Transverse colon (tissue), 4 donors: ENCODE data around the gene ANKRD36C. TPM values are rescaled to one million over a fixed set of nuclear protein-coding genes. Genes with fewer than 3 reads are reported as not detected.
"Not testable (repeated sequence)": the region's sequence is repeated elsewhere in the genome, so short reads cannot be mapped to it uniquely, and the experiment has no call there.

Source experiments
- DNase-seq: peaks from one replicate; pipeline ENCODE4 v3.0.0-alpha.2; 2019
- H3K27ac ChIP-seq, 4 donors: fragments of 200-600 bp; sonication (generic); 2 replicates each; pipeline ENCODE4 v1.5.1; 2016 to 2018; ENCODE audit warnings: inconsistent platforms in 4 of 4
- H3K27me3 ChIP-seq: fragments of 200-600 bp; sonication (generic); 2 replicates; pipeline ENCODE4 v1.5.1; 2017; ENCODE audit warnings: inconsistent platforms
- H3K36me3 ChIP-seq, 4 donors: fragments of 200-600 bp; sonication (generic); 2 replicates each; pipeline ENCODE4 v1.5.1; 2017 to 2019; ENCODE audit warnings: inconsistent platforms in 4 of 4
- H3K4me1 ChIP-seq, 4 donors: fragments of 200-600 bp; sonication (generic); 2 replicates each; pipeline ENCODE4 v1.5.1; 2017 to 2020; ENCODE audit warnings: inconsistent platforms in 4 of 4
- H3K4me3 ChIP-seq, 4 donors: fragments of 200-600 bp; sonication (generic); 1 replicate in 1 of 4; 2 replicates in 3 of 4; pipeline versions ENCODE4 v1.5.1 to v1.6.1; 2017 to 2019; ENCODE audit warnings: inconsistent platforms in 4 of 4
- H3K9me3 ChIP-seq, 2 donors: fragments of 200-600 bp; sonication (generic); 2 replicates each; pipeline ENCODE4 v1.5.1; 2017 to 2019; ENCODE audit warnings: inconsistent platforms in 2 of 2
- POLR2A ChIP-seq: fragments of 450-650 bp; IDR thresholded peaks from one replicate; pipeline ENCODE4 v1.6.1; 2016; ENCODE audit warnings: antibody characterized with exemption, mild to moderate bottlenecking, moderate library complexity
- POLR2AphosphoS5 ChIP-seq, 3 donors: sonication (generic); formaldehyde crosslinking; IDR thresholded peaks; one replicate each; pipeline ENCODE4 v1.6.1; 2016; ENCODE audit warnings: antibody characterized with exemption in 3 of 3
- WGBS, 2 donors: methylation state at CpG; one replicate each; pipeline ENCODE4 v1.1.5; 2018; ENCODE audit warnings: low coverage in 1 of 2; 5-methylcytosine and 5-hydroxymethylcytosine counted together
- in situ Hi-C, 4 donors: fragments of 200-750 bp; cut with MboI; loops; one replicate each; pipeline versions ENCODE4 v1.15.0 to v1.15.1; 2017; ENCODE audit warnings: low sequenced_read_pairs in 3 of 4, low pct_ligation_motif_present in 1 of 4, low pct_unique_long_range_greater_than_20kb in 1 of 4
- intact Hi-C: fragments of 100-400 bp; cut with DNase I; formaldehyde crosslinking; loops from one replicate; pipeline ENCODE4 v1.15.1; 2023; ENCODE audit warnings: low total_unique reads
- total RNA-seq, 4 donors: library from RNA; depleted of rRNA; stranded (reverse); fragments of >200 nt; gene quantifications; one replicate each; pipeline ENCODE4 v1.1.0, GENCODE V29; 2016
- TF ChIP-seq, protein P1 (sequence below), 5 experiments: fragments of 200-600 bp in 3 of 5; fragments of 450-650 bp in 2 of 5; sonication (generic) in 3 of 5; IDR thresholded peaks; 1 replicate in 2 of 5; 2 replicates in 3 of 5; pipeline ENCODE4 v1.5.1; 2016 to 2017; ENCODE audit warnings: antibody characterized with exemption in 5 of 5, inconsistent platforms in 3 of 5, mild to moderate bottlenecking in 2 of 5, moderate library complexity in 1 of 5

The ANKRD36C gene
- total RNA-seq, 4 donors from 2014 or later, result 38.6 to 81.2 (median 60.0) TPM

DNA sequence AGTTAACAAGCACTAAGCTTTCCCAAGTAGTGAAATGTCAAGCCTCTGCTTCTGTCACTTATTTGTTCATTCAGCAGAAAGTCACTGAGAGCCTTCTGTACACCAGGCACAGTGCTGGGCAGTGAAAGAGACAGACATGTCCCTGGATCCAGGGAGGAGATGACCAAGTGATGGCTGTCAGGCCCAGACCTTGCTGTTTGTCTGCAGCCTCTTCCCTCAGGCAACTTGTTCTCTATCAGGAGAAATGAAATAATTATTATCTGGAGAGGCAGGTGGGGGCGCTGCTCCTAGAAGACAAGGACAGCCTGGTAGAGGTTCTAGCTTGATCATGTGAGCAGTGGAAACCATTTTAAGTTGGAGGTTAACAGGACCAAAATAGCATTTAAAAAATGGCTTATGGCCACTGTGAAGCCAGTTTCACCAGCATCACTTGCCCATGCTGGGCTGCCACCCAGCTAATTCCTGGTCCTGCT, 21.2 kb upstream of the ANKRD36C start:
- in situ Hi-C loops, result loop anchor here (25.0 kb wide), 4 partner anchors 99 to 499 kb away; partner anchors contain the start of genes ADRA2B (in 3 of the 4), CIAO1 (in 1 of the 4), NEURL3 (in 1 of the 4) and TMEM127 (in 1 of the 4)
- H3K4me3 ChIP-seq, H3K36me3 ChIP-seq, DNase-seq, H3K4me1 ChIP-seq, intact Hi-C loops, H3K27me3 ChIP-seq, H3K27ac ChIP-seq, H3K9me3 ChIP-seq: not testable (repeated sequence)
- WGBS, 2 donors, result 89% methylated on average over 1 of the region's 1 CpG; no CpG with 5 or more reads in 1 of the 2 donors

DNA sequence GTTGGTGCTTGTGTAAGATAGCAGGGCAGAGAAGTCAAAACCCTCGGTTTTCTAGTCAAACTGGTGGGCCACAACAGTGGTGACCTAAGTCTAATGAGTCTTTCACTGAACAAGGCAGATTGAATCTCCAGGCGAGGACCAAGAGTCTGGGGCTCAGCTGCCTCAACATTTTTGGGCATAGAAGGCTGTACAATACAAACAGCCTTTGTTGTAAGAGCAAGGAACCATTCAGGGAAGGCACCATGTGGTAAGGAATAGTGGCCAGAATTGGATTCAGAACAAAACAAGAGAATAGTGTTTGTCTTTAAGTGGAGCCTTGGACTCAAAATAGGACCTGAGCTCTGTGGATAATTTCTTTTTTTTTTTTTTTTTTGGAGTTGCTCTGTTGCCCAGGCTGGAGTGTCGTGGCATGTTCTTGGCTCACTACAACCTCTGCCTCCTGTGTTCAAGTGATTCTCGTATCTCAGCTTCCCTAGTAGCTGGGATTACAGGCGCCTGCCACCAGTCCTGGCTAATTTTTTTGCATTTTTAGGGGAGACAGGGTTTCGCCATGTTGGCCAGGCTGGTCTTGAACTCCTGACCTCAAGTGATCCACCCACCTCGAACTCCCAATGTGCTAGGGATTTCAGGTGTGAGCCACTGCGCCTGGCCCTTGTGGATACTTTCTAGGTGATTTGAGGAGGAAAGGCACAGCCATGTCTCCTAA, 20.6 kb upstream of the ANKRD36C start:
- in situ Hi-C loops, result loop anchor here (25.0 kb wide), 4 partner anchors 100 to 500 kb away; partner anchors contain the start of genes ADRA2B (in 3 of the 4), CIAO1 (in 1 of the 4), NEURL3 (in 1 of the 4) and TMEM127 (in 1 of the 4)
- intact Hi-C loops, result not testable (repeated sequence)
- WGBS, 2 donors, result 85% methylated on average over 8 of the region's 8 CpGs; no CpG with 5 or more reads in 1 of the 2 donors

DNA sequence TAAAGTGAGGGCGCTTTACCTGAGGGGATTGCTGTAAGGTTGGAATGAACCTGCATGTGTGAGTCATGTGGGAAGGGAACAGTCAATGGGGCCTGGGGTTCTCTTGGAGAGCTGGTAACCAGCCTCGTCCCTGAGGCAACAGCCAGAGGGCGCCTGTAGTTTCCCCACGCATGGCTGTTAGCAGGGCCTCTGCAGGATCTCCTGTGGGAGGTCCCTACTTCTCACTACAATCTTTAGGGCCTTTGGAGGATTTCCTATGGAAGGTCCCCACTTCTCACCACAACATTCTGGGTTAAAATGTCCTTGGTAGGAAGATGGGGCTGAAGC, 19.5 kb upstream of the ANKRD36C start:
- WGBS, 2 donors, result 6% methylated on average over 3 of the region's 4 CpGs; no CpG with 5 or more reads in 1 of the 2 donors

More for the DNA sequence above, 20.6 kb upstream of the ANKRD36C start:
- not testable (repeated sequence) for H3K27me3 ChIP-seq, H3K4me1 ChIP-seq, DNase-seq, H3K4me3 ChIP-seq, H3K9me3 ChIP-seq, H3K36me3 ChIP-seq, H3K27ac ChIP-seq

DNA sequence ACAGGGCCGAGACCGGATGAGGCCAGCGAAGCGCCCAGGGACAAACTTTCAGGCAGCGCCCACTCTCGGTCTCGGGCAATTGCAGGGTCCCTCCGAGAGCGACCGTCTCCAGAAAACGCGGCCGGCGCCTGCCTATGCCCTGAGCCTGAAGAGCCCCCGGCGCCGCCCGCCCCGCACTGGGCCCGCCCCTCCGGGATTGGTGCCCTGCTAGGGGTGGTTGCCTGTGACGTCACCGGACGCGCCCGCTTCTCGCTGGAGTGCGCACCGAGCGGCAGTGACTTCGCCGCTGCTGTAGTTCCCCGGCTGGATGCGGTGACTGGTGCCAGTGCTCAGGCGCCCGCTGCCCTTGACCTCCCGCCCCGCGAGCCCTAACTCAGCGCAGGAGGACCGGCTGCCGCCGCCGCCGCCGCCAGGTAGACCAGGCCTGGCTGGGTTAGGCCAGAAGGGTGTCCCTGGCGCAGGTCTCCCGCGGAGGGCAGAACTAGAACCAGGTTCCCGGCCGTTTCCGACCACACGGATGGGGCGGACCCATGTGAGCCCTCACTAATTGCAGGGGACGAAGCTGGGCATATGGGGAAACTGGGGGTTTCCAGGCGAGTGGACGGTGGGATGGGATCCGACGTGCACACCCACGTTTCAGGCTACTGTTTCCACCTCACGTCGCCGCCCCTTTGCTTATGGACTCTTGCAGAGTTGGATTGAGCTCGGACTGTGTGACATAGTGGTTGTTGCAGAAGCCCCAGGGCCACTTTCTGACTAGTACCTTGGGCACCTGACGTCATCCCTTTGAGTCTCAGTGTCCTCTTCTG, 18.9 kb upstream of the ANKRD36C start:
- intact Hi-C loops, H3K4me1 ChIP-seq, H3K9me3 ChIP-seq, H3K36me3 ChIP-seq, H3K27me3 ChIP-seq: not testable (repeated sequence)
- peak overlapping the region; percentile 78 to 88 (median 82) for H3K27ac ChIP-seq
- DNase-seq, result peak; percentile 99
- in situ Hi-C loops, result loop anchor here (25.0 kb wide), 4 partner anchors 102 to 502 kb away; partner anchors contain the start of genes ADRA2B (in 3 of the 4), CIAO1 (in 1 of the 4), NEURL3 (in 1 of the 4) and TMEM127 (in 1 of the 4)
- TF ChIP-seq POLR2A, result peak; percentile 65
- peak; percentile 45 to 68 (median 58) for TF ChIP-seq POLR2AphosphoS5 (IDR thresholded peaks at IDR 0.05)
- 2% methylated on average over 10 of the region's 65 CpGs; no CpG with 5 or more reads in 1 of the 2 donors for WGBS, 2 donors
- peak overlapping the region; percentile 29 to 74 (median 54) for H3K4me3 ChIP-seq

More for the DNA sequence above, 19.5 kb upstream of the ANKRD36C start:
- H3K4me3 ChIP-seq, H3K36me3 ChIP-seq, H3K4me1 ChIP-seq, H3K27me3 ChIP-seq, H3K9me3 ChIP-seq, intact Hi-C loops: not testable (repeated sequence)
- H3K27ac ChIP-seq, result peak overlapping the region in 2 of 4 donors; percentile 35 to 52
- in situ Hi-C loops, result loop anchor here (25.0 kb wide), 4 partner anchors 101 to 501 kb away; partner anchors contain the start of genes ADRA2B (in 3 of the 4), CIAO1 (in 1 of the 4), NEURL3 (in 1 of the 4) and TMEM127 (in 1 of the 4)
- DNase-seq, result peak; percentile 36
- TF ChIP-seq, protein P1, sequence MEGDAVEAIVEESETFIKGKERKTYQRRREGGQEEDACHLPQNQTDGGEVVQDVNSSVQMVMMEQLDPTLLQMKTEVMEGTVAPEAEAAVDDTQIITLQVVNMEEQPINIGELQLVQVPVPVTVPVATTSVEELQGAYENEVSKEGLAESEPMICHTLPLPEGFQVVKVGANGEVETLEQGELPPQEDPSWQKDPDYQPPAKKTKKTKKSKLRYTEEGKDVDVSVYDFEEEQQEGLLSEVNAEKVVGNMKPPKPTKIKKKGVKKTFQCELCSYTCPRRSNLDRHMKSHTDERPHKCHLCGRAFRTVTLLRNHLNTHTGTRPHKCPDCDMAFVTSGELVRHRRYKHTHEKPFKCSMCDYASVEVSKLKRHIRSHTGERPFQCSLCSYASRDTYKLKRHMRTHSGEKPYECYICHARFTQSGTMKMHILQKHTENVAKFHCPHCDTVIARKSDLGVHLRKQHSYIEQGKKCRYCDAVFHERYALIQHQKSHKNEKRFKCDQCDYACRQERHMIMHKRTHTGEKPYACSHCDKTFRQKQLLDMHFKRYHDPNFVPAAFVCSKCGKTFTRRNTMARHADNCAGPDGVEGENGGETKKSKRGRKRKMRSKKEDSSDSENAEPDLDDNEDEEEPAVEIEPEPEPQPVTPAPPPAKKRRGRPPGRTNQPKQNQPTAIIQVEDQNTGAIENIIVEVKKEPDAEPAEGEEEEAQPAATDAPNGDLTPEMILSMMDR (IDR thresholded peaks at IDR 0.05), result peak in 3 of 5 experiments; percentile 12 to 28 (median 13)

DNA sequence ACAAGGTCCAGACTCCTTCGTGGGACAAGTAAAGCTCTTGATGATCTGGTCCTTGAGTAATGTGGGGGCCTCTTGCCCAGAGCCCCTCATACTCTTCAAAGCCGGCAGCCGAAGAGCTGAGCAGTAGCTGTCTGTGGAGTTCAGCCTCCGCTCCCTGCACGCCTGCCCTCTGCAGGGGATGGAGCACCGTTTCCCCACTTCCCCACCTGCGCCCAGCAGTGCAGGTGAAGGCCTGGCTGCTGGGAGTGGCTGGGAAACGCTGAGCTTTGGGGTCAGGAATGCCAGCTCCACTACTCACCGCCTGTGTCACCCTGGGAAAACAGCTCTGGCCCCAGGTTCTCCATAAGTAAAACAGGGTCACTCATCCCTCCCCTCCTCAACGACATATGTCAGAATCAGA, 18.2 kb upstream of the ANKRD36C start:
- H3K36me3 ChIP-seq, H3K9me3 ChIP-seq, intact Hi-C loops, H3K27me3 ChIP-seq, H3K4me1 ChIP-seq: not testable (repeated sequence)
- peak; percentile 46 for DNase-seq
- Histone ChIP-seq H3K27ac (peak overlapping the region; percentile 78 to 88 (median 82)), H3K4me3 (peak overlapping the region; percentile 29 to 74 (median 54))
- in situ Hi-C loops, result loop anchor here (25.0 kb wide), 4 partner anchors 102 to 502 kb away; partner anchors contain the start of genes ADRA2B (in 3 of the 4), CIAO1 (in 1 of the 4), NEURL3 (in 1 of the 4) and TMEM127 (in 1 of the 4)
- WGBS, 2 donors, result 12% methylated on average over 10 of the region's 10 CpGs; no CpG with 5 or more reads in 1 of the 2 donors

DNA sequence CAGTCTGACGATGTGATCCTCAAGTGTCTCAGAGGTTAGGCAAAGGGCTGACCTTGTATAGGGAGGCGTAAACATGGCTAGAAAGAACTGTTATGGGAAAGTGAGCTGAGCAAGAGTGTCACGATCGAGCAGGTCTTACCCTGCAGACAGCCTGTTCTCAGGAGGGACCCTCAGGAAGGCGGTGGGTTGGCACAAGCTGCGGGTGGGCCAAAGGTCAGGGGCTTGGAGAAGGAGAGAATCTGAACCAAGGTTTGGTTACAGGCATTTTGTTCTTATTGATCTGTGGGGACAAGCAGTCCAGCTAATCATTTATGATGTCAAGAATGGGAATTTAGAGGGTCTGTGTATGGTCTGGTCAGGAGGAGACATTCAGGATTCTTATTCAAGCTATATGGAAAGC, 16.4 kb upstream of the ANKRD36C start:
- H3K4me3 ChIP-seq, H3K27ac ChIP-seq, H3K4me1 ChIP-seq, intact Hi-C loops, DNase-seq, H3K36me3 ChIP-seq, H3K27me3 ChIP-seq, H3K9me3 ChIP-seq: not testable (repeated sequence)
- in situ Hi-C loops, result loop anchor here (25.0 kb wide), 4 partner anchors 104 to 504 kb away; partner anchors contain the start of genes ADRA2B (in 3 of the 4), CIAO1 (in 1 of the 4), NEURL3 (in 1 of the 4) and TMEM127 (in 1 of the 4)
- 68 to 91% methylated on average over 5 to 6 of the region's 6 CpGs for WGBS, 2 donors

DNA sequence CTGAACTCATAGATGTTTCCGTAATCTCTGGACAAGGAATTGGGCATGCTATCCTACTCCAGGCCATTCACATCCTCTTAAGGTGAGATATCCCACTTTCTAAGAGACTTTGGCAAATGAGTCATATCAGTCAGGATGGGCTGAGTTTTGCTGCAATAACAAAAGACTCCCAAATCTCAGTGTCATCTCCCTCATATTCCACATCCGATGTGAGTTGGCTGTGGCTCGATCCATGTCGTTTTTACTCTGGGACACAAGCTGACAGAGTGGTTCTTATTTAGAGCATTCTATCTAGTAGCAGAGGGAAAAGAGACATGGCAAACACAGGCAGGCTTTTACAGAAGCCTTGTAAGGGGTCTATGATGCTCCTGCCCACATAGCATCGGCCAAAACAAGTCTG, 14.6 kb upstream of the ANKRD36C start:
- H3K36me3 ChIP-seq, DNase-seq, H3K27me3 ChIP-seq, H3K4me3 ChIP-seq, intact Hi-C loops, H3K27ac ChIP-seq, H3K9me3 ChIP-seq, H3K4me1 ChIP-seq: not testable (repeated sequence)
- WGBS, 2 donors, result 89 to 93% methylated on average over 3 to 5 of the region's 5 CpGs
- in situ Hi-C loops, result loop anchor here (25.0 kb wide), 4 partner anchors 106 to 506 kb away; partner anchors contain the start of genes ADRA2B (in 3 of the 4), CIAO1 (in 1 of the 4), NEURL3 (in 1 of the 4) and TMEM127 (in 1 of the 4)
